Head of caudate nucleus (tissue), 42 donors: Measurements from ENCODE around the gene CELF4.
A peak's percentile ranks its signal among the peaks of the same experiment; 100 is the strongest.

ENCODE experiments used
- DNase-seq, 42 donors: peaks; one replicate each; pipeline versions ENCODE4 v3.0.0 to v3.0.0-alpha.2; 2020 to 2021; ENCODE audit warnings: mixed read lengths in 7 of 42
- intact Hi-C: fragments of 100-400 bp; cut with DNase I; formaldehyde crosslinking; loops from one replicate; pipeline ENCODE4 v1.15.0; 2022

The CELF4 gene

DNA sequence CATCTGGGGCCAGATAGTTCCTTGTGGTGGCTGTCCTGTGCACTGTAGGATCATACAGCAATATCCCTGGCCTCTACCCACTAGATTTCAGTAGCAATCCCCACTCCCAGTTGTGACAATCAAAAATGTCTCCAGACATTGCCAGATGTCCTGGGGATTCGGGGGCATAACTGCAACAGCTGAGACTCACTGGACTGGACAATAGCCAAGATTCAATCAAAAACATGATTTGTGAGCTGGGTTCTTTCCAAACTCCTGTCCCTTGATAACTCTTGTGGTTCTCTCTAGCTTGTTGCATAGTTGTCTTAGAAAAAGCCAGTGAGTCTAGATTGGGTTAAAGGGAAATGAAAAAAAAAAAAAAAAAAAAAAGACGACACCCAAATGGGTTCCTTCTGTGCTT is 293.4 kb downstream of the CELF4 start:
- intact Hi-C loops = no loop called here
- no peak for DNase-seq

- no peak for DNase-seq
- intact Hi-C loops = no loop called here
Observed at GRCh38 chr18:37270666-37271052, 294.9 kb downstream of the CELF4 start.

- DNase-seq = peak in 19 of 42 donors; percentile 25 to 78 (median 43)
- intact Hi-C loops = no loop called here
Observed at GRCh38 chr18:37270038-37270665, 295.4 kb downstream of the CELF4 start.

- no peak for DNase-seq
- intact Hi-C loops = no loop called here
Observed at GRCh38 chr18:37266290-37266689, 299.3 kb downstream of the CELF4 start.

DNA sequence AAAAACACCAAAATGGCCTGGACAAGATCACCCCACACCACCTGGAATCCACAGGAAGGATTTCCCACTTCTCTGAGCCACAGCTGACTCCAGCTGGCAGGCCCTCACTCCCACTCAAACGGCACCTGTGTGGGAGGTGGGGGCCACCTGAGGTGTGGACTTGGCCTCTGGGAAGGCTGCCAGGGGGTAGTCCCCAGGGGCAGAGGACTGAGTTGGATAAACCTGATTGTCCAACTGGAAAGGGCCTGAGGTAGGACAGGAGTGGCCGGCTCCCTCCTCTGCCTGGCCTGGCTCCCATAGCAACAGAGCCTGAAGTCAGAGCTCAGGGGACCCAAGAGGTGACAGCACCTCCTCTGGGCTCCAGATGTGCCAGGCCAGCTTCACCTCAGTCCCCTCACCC is 300.2 kb downstream of the CELF4 start:
- DNase-seq = no peak
- intact Hi-C loops = no loop called here

- no peak for DNase-seq
- intact Hi-C loops = no loop called here
Observed at GRCh38 chr18:37264956-37265355, 300.6 kb downstream of the CELF4 start.

DNA sequence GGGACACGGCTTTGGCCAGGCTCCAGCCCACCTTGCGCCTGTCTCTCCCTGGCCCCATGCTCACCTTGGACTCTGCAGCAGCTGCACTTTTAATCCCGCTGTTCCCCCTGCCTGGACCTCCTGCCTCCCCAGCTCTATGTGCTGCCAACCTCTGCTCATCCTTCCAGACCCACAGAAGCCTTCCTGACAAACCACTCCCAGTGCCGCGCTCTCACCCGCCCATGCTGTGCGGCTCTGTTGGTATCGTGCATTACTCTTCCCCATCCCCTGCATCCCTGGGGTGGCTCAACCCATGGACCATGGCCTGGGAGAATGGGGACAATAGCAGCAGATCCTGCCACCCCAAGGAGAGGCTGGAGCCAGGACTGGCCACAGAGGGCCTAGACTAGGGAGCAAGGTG is 303.6 kb downstream of the CELF4 start:
- DNase-seq = peak in 9 of 42 donors; percentile 16 to 67 (median 45)
- intact Hi-C loops = no loop called here

- intact Hi-C loops = no loop called here
- DNase-seq = no peak
Observed at GRCh38 chr18:37261246-37261840, 304.3 kb downstream of the CELF4 start.

DNA sequence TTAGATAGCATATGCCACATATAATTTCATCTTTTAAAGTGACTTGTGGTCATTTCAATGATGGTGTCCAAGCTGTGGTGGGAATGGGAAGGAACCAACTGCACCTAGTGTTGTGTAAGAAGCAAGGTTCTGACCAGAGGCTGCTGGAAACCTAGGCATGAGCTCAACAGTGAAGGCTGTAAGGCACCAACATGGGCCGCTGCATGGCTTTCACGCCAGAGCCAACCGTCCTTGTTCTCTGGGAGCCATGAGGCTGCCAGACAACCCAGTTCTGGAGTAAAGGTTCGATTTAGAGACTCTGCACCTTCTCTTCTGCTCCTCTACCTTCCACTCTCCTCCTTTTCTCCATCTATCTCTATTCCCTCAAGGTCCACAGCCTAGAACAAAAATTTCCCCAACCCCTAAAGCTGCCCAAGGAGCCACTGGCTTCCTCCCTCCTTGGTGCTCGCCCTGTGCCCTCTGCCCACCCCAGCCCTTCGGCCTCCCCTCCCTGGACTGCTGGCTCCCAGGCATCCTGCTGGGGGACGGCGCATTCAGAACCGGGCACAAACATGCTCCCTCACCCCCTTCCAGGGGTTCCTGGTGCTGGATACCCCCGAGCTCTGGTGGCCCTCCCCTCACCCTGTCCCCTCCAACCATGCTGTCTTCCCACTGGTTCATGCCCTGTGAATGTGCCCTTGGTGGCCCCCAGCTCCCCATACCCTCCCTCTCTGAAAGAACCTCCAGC is 305.1 kb downstream of the CELF4 start:
- intact Hi-C loops = no loop called here
- DNase-seq = no peak

- intact Hi-C loops = no loop called here
- peak in 31 of 42 donors; percentile 27 to 88 (median 55) for DNase-seq
Observed at GRCh38 chr18:37259711-37260110, 305.9 kb downstream of the CELF4 start.

DNA sequence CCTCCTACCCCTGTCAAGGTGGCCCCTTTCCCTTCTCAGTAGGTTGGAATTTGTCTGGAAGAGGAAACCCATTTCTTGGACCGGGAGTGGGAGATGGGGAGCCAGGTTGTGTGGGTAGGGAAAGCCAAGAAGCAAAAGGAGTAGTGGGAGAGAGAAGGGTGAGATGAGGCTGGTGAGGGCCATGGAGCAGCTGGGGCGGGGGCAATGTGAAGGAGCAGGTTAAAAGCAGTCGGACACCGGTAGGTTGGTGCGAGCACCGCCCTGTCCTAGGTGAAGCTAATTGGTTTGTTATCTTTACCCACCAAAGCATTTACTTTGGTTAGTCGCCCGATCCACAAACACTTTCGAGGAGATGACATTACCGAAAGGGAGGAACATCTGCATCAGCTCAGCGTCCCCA is 306.8 kb downstream of the CELF4 start:
- intact Hi-C loops = no loop called here
- no peak for DNase-seq

GRCh38 chr18:37258131-37258530 is 307.5 kb downstream of the CELF4 start:
- DNase-seq = no peak
- intact Hi-C loops = no loop called here

DNA sequence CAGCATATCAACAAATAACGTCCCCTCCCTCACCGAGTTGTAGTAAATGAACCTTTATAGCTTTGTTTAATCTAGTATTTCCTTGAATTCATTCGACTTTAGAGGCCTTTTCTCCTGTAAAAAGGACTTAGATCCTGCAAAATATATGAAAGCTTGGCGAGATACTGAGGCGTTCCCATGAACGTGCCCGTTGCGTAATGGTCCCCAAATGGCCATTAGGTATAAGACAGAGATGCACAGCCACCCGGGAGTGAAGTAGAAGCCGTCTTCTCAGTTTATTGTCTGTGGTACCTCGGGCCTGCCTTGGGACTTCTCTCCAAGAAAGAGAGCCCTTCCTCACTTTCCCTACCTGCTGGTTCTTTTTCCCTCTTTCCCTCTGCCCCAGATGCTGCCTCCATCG is 310.6 kb downstream of the CELF4 start:
- intact Hi-C loops = no loop called here

DNA sequence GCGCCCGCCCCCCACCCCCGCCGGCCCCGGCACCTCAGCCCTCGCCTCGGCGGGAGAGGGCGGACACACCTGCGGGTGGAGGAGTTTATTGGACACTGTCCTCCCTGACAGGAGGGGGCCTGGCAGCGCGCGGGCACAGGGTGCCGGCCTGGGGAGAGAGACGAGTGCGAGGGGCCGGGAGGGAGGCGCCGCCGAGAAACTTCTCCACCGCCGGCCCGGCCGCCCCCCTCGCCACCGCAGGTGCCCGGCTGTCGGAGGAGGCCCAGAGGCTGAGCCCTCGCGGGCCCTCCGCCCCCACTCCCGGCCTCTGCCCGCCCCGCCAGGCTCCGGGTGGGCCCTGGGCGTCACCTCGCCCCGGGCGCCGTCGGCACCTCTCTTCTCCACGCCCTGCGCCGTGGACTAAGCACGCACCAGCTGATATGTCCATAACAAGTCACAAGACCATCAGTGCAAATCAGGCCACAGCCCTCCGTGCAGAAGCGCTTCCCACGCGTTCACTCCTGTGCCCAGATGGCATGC is 311.3 kb downstream of the CELF4 start:
- intact Hi-C loops = no loop called here
- no peak for DNase-seq

More for the DNA sequence above, 310.6 kb downstream of the CELF4 start:
- DNase-seq = no peak

- peak in 14 of 42 donors; percentile 18 to 59 (median 40) for DNase-seq
- intact Hi-C loops = no loop called here
Observed at GRCh38 chr18:37253394-37254235, 312.0 kb downstream of the CELF4 start.

DNA sequence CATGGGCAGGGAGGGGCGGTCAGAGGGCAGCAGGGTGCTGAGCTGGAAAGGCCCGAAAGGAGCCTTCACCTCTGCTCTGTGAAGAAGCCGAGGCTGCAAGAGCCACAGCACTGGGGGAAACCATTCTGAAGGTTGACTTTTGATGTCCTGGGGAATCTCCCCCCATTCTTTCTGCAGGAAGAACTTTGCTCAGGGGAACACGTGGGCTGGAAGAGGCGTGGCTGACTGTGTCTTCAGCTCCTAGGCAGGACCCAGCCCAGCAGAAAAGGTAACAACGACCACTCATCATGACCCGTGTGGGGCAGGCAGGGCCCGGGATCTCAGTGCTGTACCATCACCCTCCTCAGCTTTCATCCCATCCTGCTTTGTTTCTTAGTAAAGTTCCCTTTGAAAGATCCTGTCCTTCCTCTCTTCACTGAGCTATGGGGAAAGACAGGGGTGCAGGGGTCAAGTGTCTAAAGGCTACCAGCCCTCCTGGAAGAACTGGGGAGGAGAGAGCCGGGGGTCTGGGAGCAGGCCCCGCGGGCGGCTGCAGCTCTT is 312.7 kb downstream of the CELF4 start:
- DNase-seq = peak in 4 of 42 donors; percentile 34 to 53 (median 39)
- intact Hi-C loops = no loop called here

DNA sequence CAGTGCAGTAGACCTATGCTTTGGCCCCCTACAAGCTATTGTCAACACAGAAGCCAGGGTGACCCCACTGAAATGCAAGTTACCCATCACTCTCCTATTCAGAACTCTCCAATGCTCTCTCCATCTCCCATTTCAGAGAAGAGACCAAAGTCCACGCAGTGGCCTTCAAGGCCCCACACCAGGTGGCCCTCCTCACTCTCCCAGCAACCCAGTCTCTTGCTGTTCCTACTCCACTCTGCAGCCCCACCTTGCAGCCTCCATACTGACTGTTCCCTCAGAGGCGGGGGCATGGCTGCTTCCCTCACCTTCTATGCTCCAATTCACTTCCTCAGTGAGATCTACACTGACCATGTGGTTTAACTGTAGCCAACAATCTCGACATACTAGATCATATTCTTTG is 313.3 kb downstream of the CELF4 start:
- intact Hi-C loops = no loop called here
- DNase-seq = peak in 3 of 42 donors; percentile 10 to 30 (median 19)

- intact Hi-C loops = no loop called here
- DNase-seq = peak in 1 of 42 donors; percentile 26
Observed at GRCh38 chr18:37251679-37252078, 313.9 kb downstream of the CELF4 start.
